OCI-LY7 (cell line): ENCODE results near the gene POGLUT3. TPM values are rescaled to one million over a fixed set of nuclear protein-coding genes. Genes with fewer than 3 reads are reported as not detected.

ENCODE experiments used
- BruUV-seq: library from RNA; stranded (reverse); fragments of 400-500 nt; replicated peaks from 2 replicates; lab custom pipeline; 2021; lab: Mats Ljungman, UMichigan
- CTCF ChIA-PET: fragments of 300-600 bp; sonication (Branson Sonifier 250); formaldehyde crosslinking; loops from one replicate; lab custom pipeline; 2022; ENCODE audit warnings: antibody characterized with exemption; ENCODE audit not compliant: unreplicated experiment; lab: Charles Lee
- POLR2A ChIA-PET: fragments of 300-600 bp; sonication (Branson Sonifier 250); formaldehyde crosslinking; loops from one replicate; lab custom pipeline; 2022; ENCODE audit warnings: antibody characterized with exemption; lab: Charles Lee
- DNase-seq: peaks from one replicate; pipeline ENCODE4 v3.0.0-alpha.2; 2015; ENCODE audit warnings: low spot score
- H2AFZ ChIP-seq: fragments of 200-600 bp; sonication (generic), shearing (Covaris generic); 2 replicates; pipeline ENCODE4 v1.6.1; 2014; ENCODE audit warnings: mild to moderate bottlenecking, antibody characterized with exemption, low read length, moderate library complexity
- H3K27ac ChIP-seq: fragments of 200-600 bp; sonication (generic); 2 replicates; pipeline ENCODE4 v1.5.1; 2014; ENCODE audit warnings: mixed run types, low read depth, mild to moderate bottlenecking, moderate library complexity, low read length, inconsistent platforms; ENCODE audit not compliant: poor library complexity, severe bottlenecking
- H3K36me3 ChIP-seq: fragments of 200-600 bp; sonication (generic); 2 replicates; pipeline ENCODE4 v1.6.1; 2014; ENCODE audit warnings: mild to moderate bottlenecking, antibody characterized with exemption, low read length, moderate library complexity, mixed read lengths; ENCODE audit not compliant: insufficient read depth
- H3K4me1 ChIP-seq: fragments of 200-600 bp; sonication (generic); 2 replicates; pipeline ENCODE4 v1.5.1; 2014; ENCODE audit warnings: mild to moderate bottlenecking, low read length; ENCODE audit not compliant: insufficient read depth, poor library complexity, severe bottlenecking
- H3K4me2 ChIP-seq: fragments of 200-600 bp; sonication (generic); 2 replicates; pipeline ENCODE4 v1.6.1; 2014; ENCODE audit warnings: mild to moderate bottlenecking, low read length
- H3K4me3 ChIP-seq: fragments of 200-600 bp; sonication (generic); 2 replicates; pipeline ENCODE4 v1.5.1; 2014; ENCODE audit warnings: mild to moderate bottlenecking, low read depth, low read length; ENCODE audit not compliant: poor library complexity, severe bottlenecking
- H3K79me2 ChIP-seq: fragments of 200-600 bp; sonication (generic); 2 replicates; pipeline ENCODE4 v1.6.1; 2016; ENCODE audit warnings: low read depth, mild to moderate bottlenecking, low read length, moderate library complexity, mixed read lengths; ENCODE audit not compliant: insufficient read depth
- H3K9me2 ChIP-seq: fragments of 200-600 bp; sonication (generic); 2 replicates; pipeline ENCODE4 v1.6.1; 2016; ENCODE audit warnings: mild to moderate bottlenecking, low read length, mixed read lengths; ENCODE audit not compliant: insufficient read depth
- H3K9me3 ChIP-seq: fragments of 200-600 bp; sonication (generic); 2 replicates; pipeline ENCODE4 v1.6.1; 2014; ENCODE audit warnings: mild to moderate bottlenecking, mixed run types, low read length, mixed read lengths
- H4K20me1 ChIP-seq: fragments of 200-600 bp; sonication (generic); 2 replicates; pipeline ENCODE4 v1.6.1; 2014; ENCODE audit warnings: mild to moderate bottlenecking, antibody characterized with exemption, low read length, moderate library complexity, mixed read lengths; ENCODE audit not compliant: insufficient read depth
- CTCF ChIP-seq: fragments of 200-600 bp; sonication (generic); conservative IDR thresholded peaks from 2 replicates; pipeline ENCODE4 v1.5.1; 2014; ENCODE audit warnings: mild to moderate bottlenecking, antibody characterized with exemption, low read length, moderate library complexity, mixed read lengths
- EZH2phosphoT487 ChIP-seq: fragments of 200-600 bp; sonication (generic); IDR thresholded peaks from 2 replicates; pipeline ENCODE4 v1.6.1; 2018; ENCODE audit warnings: low read depth, borderline replicate concordance, mild to moderate bottlenecking, mixed run types, antibody characterized with exemption, low read length, moderate library complexity, mixed read lengths
- intact Hi-C: fragments of 100-400 bp; cut with micrococcal nuclease; formaldehyde crosslinking; loops from one replicate; pipeline ENCODE4 v1.10.0; 2022; ENCODE audit not compliant: unreplicated experiment
- total RNA-seq, 2 experiments: library from RNA; depleted of rRNA in 1 of 2; stranded (reverse); fragments of >200 nt in 1 of 2; shearing (Covaris generic) in 1 of 2; gene quantifications; 2 replicates each; pipeline ENCODE4 v1.2.3, GENCODE V29; 2014 to 2022

The POGLUT3 gene
- total RNA-seq, 2 experiments from 2014 or later, result not detected

DNA sequence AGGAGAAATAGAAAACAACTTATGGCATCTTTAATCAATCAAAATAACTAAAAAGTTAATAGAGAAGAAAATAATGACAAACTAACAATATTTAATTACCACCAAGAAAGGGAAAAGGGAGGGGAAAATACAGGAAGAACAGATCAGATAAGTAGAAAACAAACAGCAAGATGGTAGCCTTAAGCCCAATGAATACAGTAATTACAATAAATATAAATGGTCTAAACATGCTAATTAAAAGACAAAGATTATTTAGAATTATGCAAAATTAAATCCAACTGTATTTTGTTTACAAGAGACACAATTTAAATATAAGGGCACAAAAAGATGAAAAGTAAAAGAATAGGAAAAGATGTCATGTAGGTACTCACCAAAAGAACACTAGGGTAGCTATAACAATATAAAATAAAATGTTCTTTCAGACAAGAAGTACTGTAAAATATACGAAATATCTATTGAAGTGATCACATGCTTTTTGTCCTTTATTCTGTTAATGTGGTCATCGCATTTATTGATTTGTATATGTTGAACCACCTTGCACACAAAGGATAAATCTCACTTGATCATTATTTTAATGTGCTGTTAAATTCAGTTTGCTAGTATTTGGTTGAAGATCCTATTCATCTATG lies 44.9 kb downstream of the POGLUT3 start:
- H3K9me3 ChIP-seq, result no peaks in the 10 kb centered on the region
- H3K36me3 ChIP-seq, result no peaks in the 10 kb centered on the region
- no peaks in the 10 kb centered on the region for H3K4me1 ChIP-seq
- H3K27ac ChIP-seq, result no peak overlapping the region
- H4K20me1 ChIP-seq, result no peaks in the 10 kb centered on the region
- TF ChIP-seq CTCF, result no peak
- no peak for TF ChIP-seq EZH2phosphoT487
- no peak for DNase-seq
- CTCF ChIA-PET, result no interaction called here
- no peaks in the 10 kb centered on the region for H3K9me2 ChIP-seq
- no TSS peak for BruUV-seq
- no peak overlapping the region for H3K4me2 ChIP-seq
- POLR2A ChIA-PET, result no interaction called here
- no peaks in the 10 kb centered on the region for H3K79me2 ChIP-seq
- H3K4me3 ChIP-seq, result no peak overlapping the region
- no peak overlapping the region for H2AFZ ChIP-seq
- intact Hi-C loops, result no loop called here

Other genes starting within 250 kb of the POGLUT3 start
- 0.15 and 0.98 TPM in 2 replicates for gene C11orf65, start 30.9 kb downstream of the POGLUT3 start, total RNA-seq (2014; rRNA removed; shearing (Covaris generic))
- gene C11orf65, start 30.9 kb downstream of the POGLUT3 start, total RNA-seq (2022), result 2.0 and 3.4 TPM in 2 replicates
- 0.05 TPM in 1 of 2 replicates, not detected in the other for gene EXPH5, start 95.4 kb upstream of the POGLUT3 start, total RNA-seq (2014; rRNA removed; shearing (Covaris generic))
- gene EXPH5, start 95.4 kb upstream of the POGLUT3 start, total RNA-seq (2022), result not detected in 2 replicates
- 38.0 and 46.5 TPM in 2 replicates for gene DDX10, start 166.7 kb upstream of the POGLUT3 start, total RNA-seq (2014; rRNA removed; shearing (Covaris generic))
- gene DDX10, start 166.7 kb upstream of the POGLUT3 start, total RNA-seq (2022), result 38.7 and 48.7 TPM in 2 replicates